IPS-NIHi7 (cell line): Measurements from ENCODE around the gene INCENP.

Experiments
- DNase-seq: peaks from one replicate; pipeline ENCODE4 v3.0.0; 2012; ENCODE audit warnings: mixed read lengths; ENCODE audit errors: extremely low spot score

The INCENP gene

GRCh38 chr11:62141111-62142042 lies 17.6 kb downstream of the INCENP start:
- no peak for DNase-seq

- no peak for DNase-seq
Observed at GRCh38 chr11:62142043-62142375, 18.2 kb downstream of the INCENP start.

GRCh38 chr11:62142921-62143320 lies 19.1 kb downstream of the INCENP start:
- no peak for DNase-seq

GRCh38 chr11:62143727-62144126 lies 19.9 kb downstream of the INCENP start:
- DNase-seq, result no peak

- DNase-seq, result no peak
Observed at GRCh38 chr11:62144641-62145255, 20.9 kb downstream of the INCENP start.

- no peak for DNase-seq
Observed at GRCh38 chr11:62145261-62145871, 21.6 kb downstream of the INCENP start.

- no peak for DNase-seq
Observed at GRCh38 chr11:62146476-62147200, 22.8 kb downstream of the INCENP start.

- no peak for DNase-seq
Observed at GRCh38 chr11:62147545-62147944, 23.7 kb downstream of the INCENP start.

GRCh38 chr11:62148271-62148980 lies 24.6 kb downstream of the INCENP start:
- DNase-seq, result no peak

DNA sequence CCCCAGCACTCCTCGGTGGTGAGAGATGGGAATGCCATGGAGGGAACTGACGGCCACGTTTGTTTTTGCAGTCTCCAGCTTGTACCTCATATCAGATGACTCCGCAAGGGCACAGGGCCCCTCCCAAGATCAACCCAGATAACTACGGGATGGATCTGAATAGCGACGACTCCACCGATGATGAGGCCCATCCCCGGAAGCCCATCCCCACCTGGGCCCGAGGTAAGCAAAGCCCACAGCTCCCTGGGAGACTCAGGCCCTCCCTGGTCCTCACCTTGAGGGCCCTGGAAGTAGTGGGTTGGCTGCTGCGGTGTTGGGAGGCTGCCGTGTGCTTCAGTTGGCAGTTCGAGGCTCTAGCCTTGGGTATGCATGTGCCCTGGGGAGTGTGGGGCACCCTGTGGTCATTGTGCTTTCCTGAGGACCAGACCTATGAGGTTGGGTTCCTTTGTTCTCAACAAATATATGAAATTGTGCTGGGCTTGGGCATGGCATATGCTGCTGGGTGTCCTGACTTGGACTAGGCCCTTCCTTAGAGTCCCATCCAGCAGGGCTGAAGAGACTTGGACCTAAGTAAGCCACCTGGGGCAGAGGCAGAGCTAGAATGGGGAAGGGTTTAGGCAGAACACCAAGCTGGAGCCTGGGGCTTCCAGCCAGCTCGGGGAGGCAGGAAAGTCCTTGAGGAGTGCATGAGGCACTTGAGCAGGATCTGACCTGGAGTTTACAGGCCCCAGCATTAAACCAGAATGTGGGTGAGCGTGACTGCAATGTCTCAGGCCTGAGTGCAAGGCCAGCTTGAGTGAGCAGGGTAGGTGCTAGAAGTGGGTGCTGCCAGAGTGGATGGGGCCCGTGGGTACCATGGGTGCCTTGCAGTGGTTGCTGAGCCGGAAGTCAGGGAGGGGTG lies 26.4 kb downstream of the INCENP start:
- DNase-seq, result no peak

- no peak for DNase-seq
Observed at GRCh38 chr11:62150887-62151736, 27.3 kb downstream of the INCENP start.

DNA sequence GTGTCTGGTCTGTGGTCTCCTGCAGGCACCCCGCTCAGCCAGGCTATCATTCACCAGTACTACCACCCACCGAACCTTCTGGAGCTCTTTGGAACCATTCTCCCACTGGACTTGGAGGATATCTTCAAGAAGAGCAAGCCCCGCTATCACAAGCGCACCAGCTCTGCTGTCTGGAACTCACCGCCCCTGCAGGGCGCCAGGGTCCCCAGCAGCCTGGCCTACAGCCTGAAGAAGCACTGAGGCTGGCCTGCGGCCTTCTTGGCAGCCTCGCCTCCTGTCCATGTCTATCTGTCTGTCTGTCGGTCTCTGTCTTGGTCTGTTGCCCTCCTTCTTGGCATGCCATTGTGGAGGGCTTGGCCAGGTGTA lies 27.9 kb downstream of the INCENP start:
- no peak for DNase-seq

DNA sequence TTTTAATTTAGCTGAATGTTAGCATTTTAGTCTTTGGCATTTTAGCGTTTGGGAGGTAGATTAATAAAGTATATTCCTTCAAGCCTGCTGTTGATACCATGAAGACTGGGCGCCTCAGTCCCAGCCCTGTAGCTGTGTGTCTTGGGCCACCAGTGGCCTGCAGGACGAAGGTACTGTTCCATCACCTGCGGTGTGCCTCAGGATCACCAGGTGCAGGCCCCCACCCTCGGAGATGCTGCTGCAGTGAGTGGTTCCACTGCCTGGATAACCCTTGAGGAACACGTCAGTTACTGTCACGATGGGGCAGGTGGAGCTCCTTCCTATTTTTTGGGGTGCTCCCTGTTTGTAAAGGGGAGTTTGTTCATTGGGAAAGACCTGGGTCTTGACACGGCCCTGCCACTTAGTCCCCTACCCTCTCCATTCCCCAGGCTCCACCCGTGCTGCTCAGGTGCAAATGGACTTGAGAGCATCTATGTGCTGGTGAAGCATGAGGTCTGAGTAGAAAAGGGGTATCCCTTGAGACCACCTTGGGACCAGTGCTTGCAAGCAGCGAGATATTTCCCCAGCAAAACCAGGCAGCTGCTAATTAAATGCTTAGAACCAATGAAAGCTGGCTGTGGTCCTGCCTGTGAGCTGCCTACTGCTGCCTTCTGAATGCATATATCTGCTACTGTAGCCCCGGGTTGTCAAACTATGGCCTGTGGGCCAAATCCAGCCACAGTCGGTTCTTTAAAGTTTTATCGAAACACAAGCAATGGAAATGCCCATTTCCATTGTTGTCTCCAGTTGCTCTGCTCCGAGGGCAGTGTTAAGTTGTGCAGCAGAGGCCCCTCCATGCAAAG lies 28.7 kb downstream of the INCENP start:
- no peak for DNase-seq

DNA sequence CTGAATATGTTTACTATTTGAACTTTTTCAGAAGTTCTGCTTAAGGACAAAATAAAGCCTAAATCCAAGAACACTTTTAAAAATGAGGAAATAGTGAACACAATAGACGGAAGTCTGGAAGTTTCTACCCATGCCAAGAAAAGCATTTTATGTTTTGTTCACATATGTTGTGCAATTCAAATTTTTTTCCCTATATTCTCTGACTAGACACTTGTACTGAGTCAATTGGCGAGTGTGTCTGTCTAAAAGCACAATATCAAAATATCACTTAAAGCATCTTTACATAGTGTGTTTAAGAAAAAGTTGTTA lies 29.2 kb downstream of the INCENP start:
- DNase-seq, result no peak

- DNase-seq, result no peak
Observed at GRCh38 chr11:62153617-62154016, 29.8 kb downstream of the INCENP start.

DNA sequence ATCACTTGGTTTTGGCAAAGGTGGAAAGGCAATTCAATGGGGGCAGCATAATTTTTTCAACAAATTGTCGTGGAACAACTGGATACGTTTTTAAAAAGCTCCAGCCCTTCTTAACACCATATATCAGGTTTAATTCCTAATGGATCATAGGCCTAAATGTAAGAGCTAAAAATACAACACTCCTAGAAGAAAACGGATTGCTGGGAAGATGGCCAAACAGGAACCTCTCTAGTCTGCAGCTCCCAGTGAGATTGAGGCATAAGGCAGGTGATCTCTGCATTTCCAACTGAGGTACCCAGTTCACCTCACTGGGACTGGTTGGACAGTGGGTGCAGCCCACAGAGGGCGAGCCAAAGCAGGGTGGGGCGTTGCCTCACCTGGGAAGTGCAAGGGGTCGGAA lies 33.8 kb downstream of the INCENP start:
- DNase-seq, result no peak

GRCh38 chr11:62166371-62166770 lies 42.6 kb downstream of the INCENP start:
- peak; percentile 5 for DNase-seq

DNA sequence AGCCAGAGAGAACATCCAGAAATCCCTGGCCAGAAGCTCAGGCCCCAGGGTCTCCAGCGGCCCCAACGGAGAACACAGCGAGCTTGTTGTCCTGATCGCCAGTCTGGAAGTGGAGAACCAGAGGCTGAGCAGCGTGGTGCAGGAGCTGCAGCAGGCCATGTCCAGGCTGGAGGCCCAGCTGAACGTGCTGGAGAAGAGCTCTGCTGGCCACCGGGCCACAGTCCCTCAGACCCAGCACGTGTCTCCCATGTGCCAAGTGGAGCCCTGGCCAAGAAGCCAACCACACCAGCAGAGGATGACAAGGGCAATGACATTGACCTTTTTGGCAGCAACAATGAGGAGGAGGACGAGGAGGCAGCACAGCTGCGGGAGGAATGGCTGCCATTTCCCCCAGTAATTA lies 45.6 kb downstream of the INCENP start:
- DNase-seq, result peak; percentile 1

DNA sequence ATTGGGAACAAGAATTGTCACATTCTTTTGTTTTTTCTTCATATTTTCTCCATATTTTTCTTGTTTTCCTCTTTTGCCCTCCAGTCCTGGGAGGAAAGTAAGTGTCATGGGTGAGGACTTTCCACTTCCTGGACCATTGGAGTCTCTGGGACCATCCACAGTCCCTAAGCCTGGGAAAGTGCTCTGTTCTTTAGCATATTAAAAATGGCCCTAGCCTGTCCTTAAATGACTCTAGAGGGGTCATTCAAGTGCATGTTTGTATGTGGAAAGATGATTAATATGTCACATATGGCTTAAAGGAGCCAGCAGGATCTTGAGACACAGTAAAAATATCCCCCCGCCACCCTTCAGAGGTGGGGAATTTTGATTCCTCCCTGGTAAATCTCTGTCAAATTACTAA lies 46.1 kb downstream of the INCENP start:
- peak; percentile 1 for DNase-seq
